Measurements from ENCODE around the gene SCO2. TPM values are rescaled to one million over a fixed set of nuclear protein-coding genes. Genes with fewer than 3 reads are reported as not detected.

Gene SCO2
- total and polyA plus RNA-seq, 2 of the 13 experiments (the other 11 are each of a cell fraction or from before 2014, with no cell fraction given) = 0.32 to 3.7 TPM

- TF ChIP-seq ELF4 (CRISPR knock-in tag; IDR thresholded peaks at IDR 0.05; ENCODE audit: borderline replicate concordance) (peak; percentile 81; the same call in 1 of the 2 replicates), ZNF337 (CRISPR knock-in tag; IDR thresholded peaks at IDR 0.05; ENCODE audit: borderline replicate concordance, low read depth) (peak; percentile 68; the same call in 1 of the 2 replicates), STAT5B (CRISPR knock-in tag; IDR thresholded peaks at IDR 0.05) (0 out of 2 replicates have a peak, but pooled peaks have one; percentile 54), FOXK1 (CRISPR knock-in tag; IDR thresholded peaks at IDR 0.05; ENCODE audit: borderline replicate concordance, low read depth) (peak; percentile 38), CENPBD1 (CRISPR knock-in tag; IDR thresholded peaks at IDR 0.05; ENCODE audit: borderline replicate concordance, low read depth) (no peak), ZNF3 (CRISPR knock-in tag; IDR thresholded peaks at IDR 0.05) (no peak), EZH2 (conservative IDR thresholded peaks at IDR 0.05; ENCODE audit: low read depth, low read length) (no peak), MED13 (CRISPR knock-in tag; IDR thresholded peaks at IDR 0.05) (peak; percentile 60; the same call in 1 of the 2 replicates), ZNF512 (CRISPR knock-in tag; IDR thresholded peaks at IDR 0.05) (0 out of 2 replicates have a peak, but pooled peaks have one; percentile 40), ESRRA (CRISPR knock-in tag; IDR thresholded peaks at IDR 0.05; ENCODE audit: low read depth) (peak; percentile 49; the same call in 1 of the 2 replicates), GATA4 (IDR thresholded peaks at IDR 0.05; ENCODE audit: borderline replicate concordance, low read depth) (0 out of 2 replicates have a peak, but pooled peaks have one; percentile 24), ZNF747 (CRISPR knock-in tag; IDR thresholded peaks at IDR 0.05; ENCODE audit: borderline replicate concordance) (peak; percentile 78; the same call in 1 of the 2 replicates), AGO2 (optimal IDR thresholded peaks at IDR 0.05; ENCODE audit: low read depth, low read length) (peak; percentile 99), HES4 (CRISPR knock-in tag; IDR thresholded peaks at IDR 0.05; ENCODE audit: borderline replicate concordance) (peak; percentile 80; the same call in 1 of the 2 replicates), RFX1 (IDR thresholded peaks at IDR 0.05) (no peak), ATM (IDR thresholded peaks at IDR 0.05; ENCODE audit: borderline replicate concordance) (no peak), ZNF720 (CRISPR knock-in tag; IDR thresholded peaks at IDR 0.05) (no peak), ZNF235 (CRISPR knock-in tag; IDR thresholded peaks at IDR 0.05; ENCODE audit: borderline replicate concordance) (no peak), REL (CRISPR knock-in tag; conservative IDR thresholded peaks at IDR 0.05) (no peak; the same call in 1 of the 2 replicates), MAZ (IDR thresholded peaks at IDR 0.05; ENCODE audit: borderline replicate concordance, low read depth, low read length) (peak; percentile 50; the same call in 1 of the 2 replicates), MAZ (CRISPR knock-in tag; IDR thresholded peaks at IDR 0.05; ENCODE audit: low read depth) (peak; percentile 98), ZNF672 (CRISPR knock-in tag; IDR thresholded peaks at IDR 0.05) (0 out of 2 replicates have a peak, but pooled peaks have one; percentile 28), ZNF224 (CRISPR knock-in tag; IDR thresholded peaks at IDR 0.05) (no peak), NFKB2 (CRISPR knock-in tag; IDR thresholded peaks at IDR 0.05; ENCODE audit: borderline replicate concordance) (no peak; the same call in 1 of the 2 replicates), HMG20A (CRISPR knock-in tag; IDR thresholded peaks at IDR 0.05; ENCODE audit: borderline replicate concordance) (no peak), POLR2G (IDR thresholded peaks at IDR 0.05; ENCODE audit: low read depth, low read length) (peak; percentile 85), ZNF670 (CRISPR knock-in tag; IDR thresholded peaks at IDR 0.05; ENCODE audit: borderline replicate concordance) (no peak)
- TF ChIP-seq, protein P1, sequence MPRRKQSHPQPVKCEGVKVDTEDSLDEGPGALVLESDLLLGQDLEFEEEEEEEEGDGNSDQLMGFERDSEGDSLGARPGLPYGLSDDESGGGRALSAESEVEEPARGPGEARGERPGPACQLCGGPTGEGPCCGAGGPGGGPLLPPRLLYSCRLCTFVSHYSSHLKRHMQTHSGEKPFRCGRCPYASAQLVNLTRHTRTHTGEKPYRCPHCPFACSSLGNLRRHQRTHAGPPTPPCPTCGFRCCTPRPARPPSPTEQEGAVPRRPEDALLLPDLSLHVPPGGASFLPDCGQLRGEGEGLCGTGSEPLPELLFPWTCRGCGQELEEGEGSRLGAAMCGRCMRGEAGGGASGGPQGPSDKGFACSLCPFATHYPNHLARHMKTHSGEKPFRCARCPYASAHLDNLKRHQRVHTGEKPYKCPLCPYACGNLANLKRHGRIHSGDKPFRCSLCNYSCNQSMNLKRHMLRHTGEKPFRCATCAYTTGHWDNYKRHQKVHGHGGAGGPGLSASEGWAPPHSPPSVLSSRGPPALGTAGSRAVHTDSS (CRISPR knock-in tag; conservative IDR thresholded peaks at IDR 0.05) = no peak
These were observed at the start of gene SCO2 (continued) for GRCh38 chr22:50525104-50525857.

Measured in HepG2 (cell line).